MM.1S (cell line): ENCODE data around the gene CLTCL1.

Source experiments
- CTCF ChIP-seq: fragments of 300-600 bp; sonication (generic); IDR thresholded peaks from 2 replicates; pipeline ENCODE4 v1.5.1; 2016; ENCODE audit warnings: antibody characterized with exemption, low read length, mixed read lengths
- EZH2 ChIP-seq: fragments of 300-600 bp; sonication (generic); optimal IDR thresholded peaks from 2 replicates; pipeline ENCODE3; 2017; ENCODE audit warnings: low read depth, mild to moderate bottlenecking, antibody characterized with exemption, low read length, mixed read lengths

- no peak for TF ChIP-seq CTCF
- no peak for TF ChIP-seq EZH2
Observed at GRCh38 chr22:19223617-19224016, 67.9 kb downstream of the CLTCL1 start.
